Fibroblast of pulmonary artery (primary cell): ENCODE data around the gene CCPG1.
"Not testable (repeated sequence)": the region's sequence is repeated elsewhere in the genome, so short reads cannot be mapped to it uniquely, and the experiment has no call there.

ENCODE experiments used
- DNase-seq: peaks from one replicate; pipeline ENCODE4 v3.0.0-alpha.2; 2010; ENCODE audit warnings: low read depth
- H3K4me3 ChIP-seq: replicated peaks from 2 replicates; pipeline ENCODE4 v1.5.1; 2011; ENCODE audit warnings: low read depth, mild to moderate bottlenecking, control low read depth, low read length, moderate library complexity
- CTCF ChIP-seq: IDR thresholded peaks from 2 replicates; pipeline ENCODE4 v1.5.1; 2011; ENCODE audit warnings: mild to moderate bottlenecking, control low read depth, low read length, inconsistent platforms; ENCODE audit errors: missing control alignments

The CCPG1 gene

GRCh38 chr15:55420171-55420866 lies 12.2 kb upstream of the CCPG1 start:
- TF ChIP-seq CTCF = no peak
- DNase-seq = no peak
- no peak overlapping the region for H3K4me3 ChIP-seq

- not testable (repeated sequence) for H3K4me3 ChIP-seq, DNase-seq
Observed at GRCh38 chr15:55417678-55418077, 9.5 kb upstream of the CCPG1 start.

GRCh38 chr15:55408976-55409375 lies 817 bp upstream of the CCPG1 start:
- H3K4me3 ChIP-seq = peak overlapping the region; percentile 89
- not testable (repeated sequence) for DNase-seq

GRCh38 chr15:55407498-55408011 lies 604 bp downstream of the CCPG1 start:
- TF ChIP-seq CTCF = no peak
- H3K4me3 ChIP-seq = peak overlapping the region; percentile 89
- DNase-seq = peak; percentile 32

GRCh38 chr15:55403531-55403930 lies 4.6 kb downstream of the CCPG1 start:
- no peak overlapping the region for H3K4me3 ChIP-seq
- TF ChIP-seq CTCF = no peak
- DNase-seq = peak; percentile 62

- DNase-seq = peak; percentile 21
- TF ChIP-seq CTCF = no peak
- no peak overlapping the region for H3K4me3 ChIP-seq
Observed at GRCh38 chr15:55402707-55403106, 5.5 kb downstream of the CCPG1 start.

- no peak for DNase-seq
- no peak overlapping the region for H3K4me3 ChIP-seq
- no peak for TF ChIP-seq CTCF
Observed at GRCh38 chr15:55401786-55402246, 6.3 kb downstream of the CCPG1 start.

- H3K4me3 ChIP-seq, DNase-seq: not testable (repeated sequence)
Observed at GRCh38 chr15:55400050-55400449, 8.1 kb downstream of the CCPG1 start.
